Measurements from ENCODE around the gene ITK.

DNA sequence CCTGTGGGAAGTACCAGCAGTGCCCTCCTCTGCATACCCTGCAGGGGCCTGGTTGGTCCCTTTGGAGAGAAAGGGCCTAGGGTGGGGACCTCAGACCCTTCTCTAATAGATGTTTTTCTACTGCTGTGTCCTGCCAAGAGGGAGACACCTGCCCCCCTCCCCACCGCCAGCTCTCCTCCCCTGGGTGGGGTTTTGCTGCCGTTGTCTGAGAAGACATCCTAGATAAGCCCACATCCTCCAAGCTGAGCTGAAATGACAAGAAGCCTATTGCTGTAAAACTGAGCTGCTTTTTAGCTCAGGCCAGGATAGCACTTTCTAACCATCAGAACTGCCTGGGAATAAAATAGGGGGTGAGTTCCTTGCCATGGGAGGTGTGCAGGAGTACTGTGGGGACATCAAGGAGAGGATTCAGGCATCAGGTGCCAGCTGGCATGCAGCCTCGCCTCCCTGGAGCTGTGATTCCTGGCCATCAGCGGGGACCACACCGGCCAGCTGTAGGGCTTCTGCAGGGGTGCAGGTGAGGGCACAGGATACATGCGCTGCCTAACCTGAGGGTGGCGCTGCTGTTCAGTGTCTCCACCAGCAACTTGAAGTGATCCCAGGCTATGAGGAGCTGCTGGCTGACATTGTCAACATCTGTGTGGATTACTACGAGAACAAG, 123.2 kb downstream of the ITK start:
- TF ChIP-seq, protein P1, sequence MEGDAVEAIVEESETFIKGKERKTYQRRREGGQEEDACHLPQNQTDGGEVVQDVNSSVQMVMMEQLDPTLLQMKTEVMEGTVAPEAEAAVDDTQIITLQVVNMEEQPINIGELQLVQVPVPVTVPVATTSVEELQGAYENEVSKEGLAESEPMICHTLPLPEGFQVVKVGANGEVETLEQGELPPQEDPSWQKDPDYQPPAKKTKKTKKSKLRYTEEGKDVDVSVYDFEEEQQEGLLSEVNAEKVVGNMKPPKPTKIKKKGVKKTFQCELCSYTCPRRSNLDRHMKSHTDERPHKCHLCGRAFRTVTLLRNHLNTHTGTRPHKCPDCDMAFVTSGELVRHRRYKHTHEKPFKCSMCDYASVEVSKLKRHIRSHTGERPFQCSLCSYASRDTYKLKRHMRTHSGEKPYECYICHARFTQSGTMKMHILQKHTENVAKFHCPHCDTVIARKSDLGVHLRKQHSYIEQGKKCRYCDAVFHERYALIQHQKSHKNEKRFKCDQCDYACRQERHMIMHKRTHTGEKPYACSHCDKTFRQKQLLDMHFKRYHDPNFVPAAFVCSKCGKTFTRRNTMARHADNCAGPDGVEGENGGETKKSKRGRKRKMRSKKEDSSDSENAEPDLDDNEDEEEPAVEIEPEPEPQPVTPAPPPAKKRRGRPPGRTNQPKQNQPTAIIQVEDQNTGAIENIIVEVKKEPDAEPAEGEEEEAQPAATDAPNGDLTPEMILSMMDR (IDR thresholded peaks at IDR 0.05 in 4 of 5, conservative IDR thresholded peaks at IDR 0.05 in 1 of 5), result no peak
- no peak for TF ChIP-seq POLR2A (IDR thresholded peaks at IDR 0.05)
